Mammary epithelial cell (primary cell): ENCODE measurements around the gene NDST1.

ENCODE experiments used
- CTCF ChIP-seq, 2 donors: IDR thresholded peaks in 1 of 2; conservative IDR thresholded peaks in 1 of 2; 2 replicates each; pipeline ENCODE4 v1.5.1; 2011 to 2012; ENCODE audit warnings: inconsistent platforms in 2 of 2, low read length in 2 of 2, mild to moderate bottlenecking in 2 of 2, control low read depth in 1 of 2, low read depth in 1 of 2; ENCODE audit not compliant: insufficient read depth in 1 of 2; ENCODE audit errors: extremely low read depth in 1 of 2
- EZH2 ChIP-seq: IDR thresholded peaks from 2 replicates; pipeline ENCODE4 v1.6.1; 2012; ENCODE audit warnings: low read length, inconsistent platforms, borderline replicate concordance

- no peak for TF ChIP-seq CTCF (conservative IDR thresholded peaks at IDR 0.05 in 1 of 2, IDR thresholded peaks at IDR 0.05 in 1 of 2; ENCODE audit: extremely low read depth in 1 of 2, insufficient read depth in 1 of 2, low read depth in 1 of 2, low read length in 2 of 2)
- TF ChIP-seq EZH2, result no peak
Measured at GRCh38 chr5:150583541-150584225, 75.8 kb downstream of the NDST1 start.
